NCI-H1105 (cell line): Measurements from ENCODE around the gene MAP2K3.
A peak's percentile ranks its signal among the peaks of the same experiment; 100 is the strongest.

ENCODE experiments used
- DNase-seq: peaks from one replicate; lab custom pipeline; 2025; lab: John Stamatoyannopoulos, UW

Gene MAP2K3

GRCh38 chr17:21282850-21283249, 1.7 kb upstream of the MAP2K3 start:
- DNase-seq: no peak

- DNase-seq: peak; percentile 22
Measured at GRCh38 chr17:21283482-21284318, 811 bp upstream of the MAP2K3 start.

- no peak for DNase-seq
Measured at GRCh38 chr17:21285164-21286065, 904 bp downstream of the MAP2K3 start.

GRCh38 chr17:21286066-21286770, 1.7 kb downstream of the MAP2K3 start:
- DNase-seq: peak; percentile 53

- DNase-seq: no peak
Measured at GRCh38 chr17:21286909-21287702, 2.6 kb downstream of the MAP2K3 start.

- DNase-seq: no peak
Measured at GRCh38 chr17:21287703-21288449, 3.4 kb downstream of the MAP2K3 start.

GRCh38 chr17:21288571-21289017, 4.1 kb downstream of the MAP2K3 start:
- no peak for DNase-seq

- no peak for DNase-seq
Measured at GRCh38 chr17:21289175-21289901, 4.8 kb downstream of the MAP2K3 start.

GRCh38 chr17:21289902-21290571, 5.5 kb downstream of the MAP2K3 start:
- no peak for DNase-seq

- no peak for DNase-seq
Measured at GRCh38 chr17:21291357-21291756, 6.8 kb downstream of the MAP2K3 start.

GRCh38 chr17:21291862-21292261, 7.4 kb downstream of the MAP2K3 start:
- DNase-seq: no peak

- DNase-seq: no peak
Measured at GRCh38 chr17:21292867-21293830, 8.6 kb downstream of the MAP2K3 start.

GRCh38 chr17:21293831-21294210, 9.3 kb downstream of the MAP2K3 start:
- no peak for DNase-seq

- DNase-seq: no peak
Measured at GRCh38 chr17:21294321-21295035, 10.0 kb downstream of the MAP2K3 start.

GRCh38 chr17:21295036-21295952, 10.8 kb downstream of the MAP2K3 start:
- DNase-seq: no peak
